RWPE1 (cell line): ENCODE data around the gene PRMT2.

Experiments used
- CTCF ChIA-PET: fragments of 350-600 bp; sonication (Branson Sonifier 250); formaldehyde crosslinking; extraction: SDS; loops from one replicate; lab custom pipeline; 2021; lab: Yijun Ruan, JAX
- POLR2A ChIA-PET: fragments of 400-600 bp; formaldehyde crosslinking; extraction: SDS; loops from one replicate; lab custom pipeline; 2020; ENCODE audit warnings: antibody characterized with exemption; ENCODE audit not compliant: low non-redundant PET; lab: Yijun Ruan, JAX
- DNase-seq: peaks from one replicate; pipeline ENCODE4 v3.0.0; 2012; ENCODE audit warnings: low spot score
- H3K27ac ChIP-seq: fragments of 450-650 bp; 2 replicates; pipeline ENCODE4 v1.5.1; 2017
- TF ChIP-seq, protein P1 (sequence below): fragments of 450-650 bp; conservative IDR thresholded peaks from 2 replicates; pipeline ENCODE4 v1.5.1; 2017; ENCODE audit warnings: low read depth, mild to moderate bottlenecking

The PRMT2 gene

DNA sequence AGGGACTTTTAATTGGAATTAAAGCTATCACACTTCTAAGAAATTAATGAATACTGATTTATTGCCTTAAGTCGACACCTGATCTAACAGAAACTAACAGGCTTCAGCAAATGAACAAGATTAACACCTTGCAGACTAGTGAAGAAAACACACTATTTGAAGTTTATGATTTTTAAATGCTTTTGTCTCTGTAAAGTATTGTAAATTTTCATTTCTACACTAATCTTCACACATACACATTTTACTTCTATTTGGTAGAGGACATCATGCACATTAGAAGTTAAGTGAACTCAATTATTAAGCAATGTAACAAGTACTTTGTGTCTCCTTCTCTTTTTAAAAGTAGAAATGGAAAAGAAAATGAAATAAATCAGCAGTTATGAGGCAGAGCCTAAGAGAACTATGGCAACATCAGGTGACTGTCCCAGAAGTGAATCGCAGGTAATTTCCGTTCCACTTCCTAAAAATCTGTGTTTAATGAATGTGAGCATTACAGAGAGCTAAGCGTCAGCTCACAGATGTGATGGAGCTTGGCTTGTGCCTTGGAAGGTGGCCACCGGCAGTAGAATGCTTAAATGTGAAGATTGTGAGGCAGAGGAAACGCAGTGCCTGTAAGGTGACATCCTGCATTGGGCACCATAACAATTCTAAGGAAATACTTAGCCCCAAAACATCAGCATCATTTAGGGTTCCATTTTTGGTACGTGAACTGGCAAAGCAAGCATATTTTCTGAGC lies 1.2 kb downstream of the PRMT2 start:
- no peak overlapping the region for H3K27ac ChIP-seq
- ChIA-PET POLR2A (interaction anchor here (1.3 kb wide), 1 partner anchor 7 kb away, joined by 7 read pairs; no protein-coding TSS in a partner anchor), CTCF (interaction anchor here (0.6 kb wide), 1 partner anchor 17 kb away, joined by 3 read pairs; no protein-coding TSS in a partner anchor)
- DNase-seq: no peak
- TF ChIP-seq, protein P1, sequence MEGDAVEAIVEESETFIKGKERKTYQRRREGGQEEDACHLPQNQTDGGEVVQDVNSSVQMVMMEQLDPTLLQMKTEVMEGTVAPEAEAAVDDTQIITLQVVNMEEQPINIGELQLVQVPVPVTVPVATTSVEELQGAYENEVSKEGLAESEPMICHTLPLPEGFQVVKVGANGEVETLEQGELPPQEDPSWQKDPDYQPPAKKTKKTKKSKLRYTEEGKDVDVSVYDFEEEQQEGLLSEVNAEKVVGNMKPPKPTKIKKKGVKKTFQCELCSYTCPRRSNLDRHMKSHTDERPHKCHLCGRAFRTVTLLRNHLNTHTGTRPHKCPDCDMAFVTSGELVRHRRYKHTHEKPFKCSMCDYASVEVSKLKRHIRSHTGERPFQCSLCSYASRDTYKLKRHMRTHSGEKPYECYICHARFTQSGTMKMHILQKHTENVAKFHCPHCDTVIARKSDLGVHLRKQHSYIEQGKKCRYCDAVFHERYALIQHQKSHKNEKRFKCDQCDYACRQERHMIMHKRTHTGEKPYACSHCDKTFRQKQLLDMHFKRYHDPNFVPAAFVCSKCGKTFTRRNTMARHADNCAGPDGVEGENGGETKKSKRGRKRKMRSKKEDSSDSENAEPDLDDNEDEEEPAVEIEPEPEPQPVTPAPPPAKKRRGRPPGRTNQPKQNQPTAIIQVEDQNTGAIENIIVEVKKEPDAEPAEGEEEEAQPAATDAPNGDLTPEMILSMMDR: no peak

- POLR2A ChIA-PET: no interaction called here
Measured at GRCh38 chr21:46637952-46638746, 2.7 kb downstream of the PRMT2 start.

GRCh38 chr21:46639489-46640386 lies 4.3 kb downstream of the PRMT2 start:
- no peak for DNase-seq
- TF ChIP-seq, protein P1: peak; percentile 64
- CTCF ChIA-PET: interaction anchor here (0.6 to 1.2 kb wide), 8 partner anchors 30 to 387 kb away, joined by 3 to 4 read pairs (median 3); no protein-coding TSS in a partner anchor
- POLR2A ChIA-PET: no interaction called here
- H3K27ac ChIP-seq: no peak overlapping the region

More at GRCh38 chr21:46637952-46638746, 2.7 kb downstream of the PRMT2 start:
- CTCF ChIA-PET: no interaction called here
- no peak overlapping the region for H3K27ac ChIP-seq
- no peak for DNase-seq
- TF ChIP-seq, protein P1: no peak

GRCh38 chr21:46641656-46642055 lies 6.2 kb downstream of the PRMT2 start:
- DNase-seq: no peak
- TF ChIP-seq, protein P1: no peak
- H3K27ac ChIP-seq: peak overlapping the region; percentile 37
- POLR2A ChIA-PET: no interaction called here
- CTCF ChIA-PET: no interaction called here

- CTCF ChIA-PET: interaction anchor here (0.7 kb wide), 1 partner anchor 23 kb away, joined by 3 read pairs; no protein-coding TSS in a partner anchor
- TF ChIP-seq, protein P1: no peak
- POLR2A ChIA-PET: interaction anchor here (1.2 kb wide), 1 partner anchor 8 kb away, joined by 7 read pairs; the partner anchor contains the start of gene PRMT2
- H3K27ac ChIP-seq: no peak overlapping the region
- DNase-seq: no peak
Measured at GRCh38 chr21:46643379-46644177, 8.1 kb downstream of the PRMT2 start.
